Mucosa of stomach (tissue), 1 donor: ENCODE results near the gene PDCL3.

Experiments
- H3K27me3 ChIP-seq: one replicate; pipeline ENCODE4 v1.7.0; 2013; ENCODE audit warnings: mild to moderate bottlenecking, low read length; ENCODE audit not compliant: control insufficient read depth, insufficient read depth
- H3K36me3 ChIP-seq: one replicate; pipeline ENCODE4 v1.7.0; 2013; ENCODE audit warnings: low read length; ENCODE audit not compliant: control insufficient read depth, insufficient read depth
- H3K4me1 ChIP-seq: one replicate; pipeline ENCODE4 v1.7.0; 2013; ENCODE audit warnings: mild to moderate bottlenecking, low read length; ENCODE audit not compliant: control insufficient read depth, insufficient read depth
- H3K4me3 ChIP-seq: one replicate; pipeline ENCODE4 v1.7.0; 2013; ENCODE audit warnings: low read length
- H3K9ac ChIP-seq: one replicate; pipeline ENCODE4 v1.7.0; 2013; ENCODE audit warnings: mild to moderate bottlenecking, low read length, moderate library complexity
- H3K9me3 ChIP-seq: one replicate; pipeline ENCODE4 v1.7.0; 2013; ENCODE audit warnings: mild to moderate bottlenecking, low read length, moderate library complexity; ENCODE audit not compliant: control insufficient read depth
- donor health status: Pancreatic carcinoma.

Gene PDCL3

DNA sequence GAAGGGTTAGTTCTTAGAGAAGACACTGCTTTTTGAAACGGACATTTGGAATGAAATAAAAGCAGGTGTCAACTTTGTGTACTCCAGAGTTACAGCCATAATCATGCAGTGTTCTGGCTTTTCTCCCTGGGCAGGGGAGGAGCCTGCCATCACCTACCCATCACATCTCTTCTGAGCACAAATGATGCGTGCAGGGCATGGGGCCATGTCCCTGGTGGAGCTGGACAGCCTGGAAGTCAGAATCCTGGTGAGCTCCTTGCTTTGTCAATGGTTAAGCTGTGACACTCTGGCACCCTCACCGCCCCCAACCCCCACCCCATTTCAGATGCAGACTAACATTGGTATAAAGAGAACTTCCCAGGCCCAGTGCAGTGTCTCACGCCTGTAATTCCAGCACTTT lies 53.1 kb downstream of the PDCL3 start:
- no peaks in the 10 kb centered on the region for H3K27me3 ChIP-seq
- H3K4me1 ChIP-seq = no peaks in the 10 kb centered on the region
- H3K9me3 ChIP-seq = no peaks in the 10 kb centered on the region
- no peak overlapping the region for H3K9ac ChIP-seq
- no peaks in the 10 kb centered on the region for H3K36me3 ChIP-seq
- H3K4me3 ChIP-seq = no peak overlapping the region

GRCh38 chr2:100616841-100617390 lies 54.1 kb downstream of the PDCL3 start:
- no peaks in the 10 kb centered on the region for H3K36me3 ChIP-seq

DNA sequence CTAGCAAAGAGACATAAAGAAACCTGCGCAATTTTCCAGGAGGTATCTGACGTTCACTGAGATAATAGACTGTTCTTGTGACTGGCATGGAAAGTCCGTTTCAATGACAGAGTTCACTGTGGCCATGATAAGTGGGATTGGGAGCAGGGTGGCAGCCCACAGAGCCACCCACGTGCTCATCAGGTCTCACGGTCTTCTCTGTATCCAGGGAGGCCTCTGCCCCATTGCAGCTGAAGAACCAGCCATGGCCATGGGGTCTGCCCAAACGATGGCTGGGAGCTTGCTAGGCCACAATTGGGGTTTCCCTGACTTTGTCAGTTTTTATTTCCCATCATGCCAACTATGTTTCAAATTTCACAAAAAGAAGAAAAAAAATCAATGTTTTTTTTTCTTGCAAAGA lies 57.2 kb downstream of the PDCL3 start:
- Histone ChIP-seq H3K4me1 (no peaks in the 10 kb centered on the region), H3K36me3 (no peaks in the 10 kb centered on the region), H3K9ac (no peak overlapping the region), H3K4me3 (no peak overlapping the region), H3K9me3 (no peaks in the 10 kb centered on the region), H3K27me3 (no peaks in the 10 kb centered on the region)

More at GRCh38 chr2:100616841-100617390, 54.1 kb downstream of the PDCL3 start:
- no peak overlapping the region for H3K4me3 ChIP-seq
- H3K9ac ChIP-seq = no peak overlapping the region
- no peaks in the 10 kb centered on the region for H3K4me1 ChIP-seq
- H3K27me3 ChIP-seq = no peaks in the 10 kb centered on the region
- no peaks in the 10 kb centered on the region for H3K9me3 ChIP-seq

- Histone ChIP-seq H3K4me1 (no peaks in the 10 kb centered on the region), H3K9ac (no peak overlapping the region), H3K4me3 (no peak overlapping the region), H3K27me3 (no peaks in the 10 kb centered on the region), H3K9me3 (no peaks in the 10 kb centered on the region), H3K36me3 (no peaks in the 10 kb centered on the region)
Observed at GRCh38 chr2:100620481-100620880, 57.7 kb downstream of the PDCL3 start.

GRCh38 chr2:100621371-100621951 lies 58.7 kb downstream of the PDCL3 start:
- Histone ChIP-seq H3K36me3 (no peaks in the 10 kb centered on the region), H3K4me1 (no peaks in the 10 kb centered on the region), H3K9ac (no peak overlapping the region), H3K9me3 (no peaks in the 10 kb centered on the region), H3K4me3 (no peak overlapping the region), H3K27me3 (no peaks in the 10 kb centered on the region)

DNA sequence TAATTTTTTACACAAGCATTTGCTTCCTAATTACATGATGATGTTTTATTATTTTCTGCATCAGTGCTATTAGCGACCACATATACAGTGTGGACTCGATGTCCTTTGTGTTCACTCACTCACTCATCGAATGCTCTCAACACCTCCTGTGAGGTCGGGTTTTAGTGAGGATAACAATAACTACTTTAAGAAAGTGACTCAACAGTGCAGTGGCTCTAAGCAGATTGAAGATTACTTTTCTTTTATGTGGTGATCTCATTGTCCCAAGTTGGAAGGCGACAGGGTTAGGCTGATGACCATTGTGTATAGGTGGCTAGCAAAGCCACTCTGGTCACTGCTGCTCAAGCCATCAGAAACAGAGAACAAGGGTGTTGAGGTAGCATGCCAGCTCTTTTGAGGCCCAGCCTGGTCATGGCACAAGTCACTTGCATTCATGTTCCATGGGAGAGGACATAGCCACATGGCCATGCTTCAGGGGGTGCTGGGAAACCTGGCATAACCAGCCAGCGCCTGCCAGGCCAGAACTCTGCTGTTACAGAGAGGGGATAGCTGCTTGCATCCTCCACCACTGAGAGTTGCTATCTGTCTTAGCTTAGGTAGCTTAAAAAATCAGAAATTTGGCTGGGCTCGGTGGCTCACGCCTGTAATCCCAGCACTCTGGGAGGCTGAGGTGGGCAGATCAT lies 60.4 kb downstream of the PDCL3 start:
- H3K4me1 ChIP-seq = no peaks in the 10 kb centered on the region
- no peak overlapping the region for H3K4me3 ChIP-seq
- no peak overlapping the region for H3K9ac ChIP-seq
- no peaks in the 10 kb centered on the region for H3K36me3 ChIP-seq
- H3K9me3 ChIP-seq = no peaks in the 10 kb centered on the region
- H3K27me3 ChIP-seq = peaks cover 6% of the 10 kb centered on the region

- Histone ChIP-seq H3K4me3 (no peak overlapping the region), H3K9ac (no peak overlapping the region), H3K9me3 (no peaks in the 10 kb centered on the region), H3K27me3 (peaks cover 6% of the 10 kb centered on the region), H3K36me3 (no peaks in the 10 kb centered on the region), H3K4me1 (no peaks in the 10 kb centered on the region)
Observed at GRCh38 chr2:100623930-100624329, 61.1 kb downstream of the PDCL3 start.

DNA sequence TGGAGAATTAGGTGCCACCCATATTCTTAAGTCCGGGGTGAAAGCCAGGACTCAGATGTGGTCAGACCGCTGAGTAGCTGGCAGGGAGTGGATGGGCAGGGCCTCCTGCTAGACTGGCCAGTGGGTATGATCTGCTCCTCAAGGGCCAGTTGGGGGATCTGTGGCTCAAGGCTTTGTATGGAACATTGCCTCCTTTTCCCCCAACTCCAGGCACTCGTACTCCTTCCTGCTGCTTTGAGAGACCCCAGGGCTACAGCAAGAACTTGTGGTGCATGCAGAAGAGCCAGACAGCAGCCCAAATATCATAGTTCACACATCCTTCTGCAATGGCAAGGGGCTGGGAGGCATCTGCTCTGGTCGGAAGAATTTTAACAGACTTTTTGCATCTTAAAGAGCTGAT lies 61.7 kb downstream of the PDCL3 start:
- Histone ChIP-seq H3K4me3 (no peak overlapping the region), H3K9me3 (no peaks in the 10 kb centered on the region)

DNA sequence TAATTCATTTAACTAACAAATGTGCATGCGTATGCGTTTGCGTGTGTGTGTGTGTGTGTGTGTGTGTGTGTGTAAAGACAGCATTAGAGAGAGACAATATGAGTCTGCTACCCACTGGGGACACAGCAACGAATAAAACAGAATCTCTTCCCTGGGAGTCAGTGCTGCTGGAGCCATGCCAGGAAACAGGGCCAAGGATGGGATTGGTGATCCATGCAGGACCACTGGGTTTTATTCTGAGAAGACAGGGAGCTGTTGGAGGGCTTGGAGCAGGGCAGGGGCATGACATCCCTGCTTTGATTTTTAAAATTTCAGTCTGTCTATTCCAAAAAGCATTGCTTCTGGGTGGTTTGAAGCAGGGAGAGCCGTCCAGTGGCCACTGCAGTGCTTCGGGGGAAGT lies 62.9 kb downstream of the PDCL3 start:
- H3K4me3 ChIP-seq = no peak overlapping the region

More for the DNA sequence above, 61.7 kb downstream of the PDCL3 start:
- H3K9ac ChIP-seq = no peak overlapping the region
- H3K27me3 ChIP-seq = peaks cover 6% of the 10 kb centered on the region
- no peaks in the 10 kb centered on the region for H3K4me1 ChIP-seq
- no peaks in the 10 kb centered on the region for H3K36me3 ChIP-seq

More for the DNA sequence above, 62.9 kb downstream of the PDCL3 start:
- no peaks in the 10 kb centered on the region for H3K9me3 ChIP-seq
- no peak overlapping the region for H3K9ac ChIP-seq
- H3K36me3 ChIP-seq = no peaks in the 10 kb centered on the region
- no peaks in the 10 kb centered on the region for H3K4me1 ChIP-seq
- H3K27me3 ChIP-seq = peaks cover 6% of the 10 kb centered on the region
